Cardiac muscle cell (in vitro differentiated cells and primary cell): ENCODE measurements around the gene AOPEP. TPM values are rescaled to one million over a fixed set of nuclear protein-coding genes. Genes with fewer than 3 reads are reported as not detected.

ENCODE experiments used
- DNase-seq, 2 donors: peaks; one replicate each; pipeline versions ENCODE4 v3.0.0 to v3.0.0-alpha.2; 2010 to 2017; ENCODE audit warnings: low read depth in 1 of 2, low spot score in 1 of 2
- H3K27ac ChIP-seq: fragments of 200-600 bp; sonication (generic); 2 replicates; pipeline ENCODE4 v1.5.1; 2016
- H3K27me3 ChIP-seq: fragments of 200-600 bp; sonication (generic); 2 replicates; pipeline ENCODE4 v1.6.0; 2016; ENCODE audit warnings: control low read depth
- H3K36me3 ChIP-seq: fragments of 200-600 bp; sonication (generic); 2 replicates; pipeline ENCODE4 v1.5.1; 2016; ENCODE audit warnings: control low read depth
- H3K4me1 ChIP-seq: fragments of 200-600 bp; sonication (generic); 2 replicates; pipeline ENCODE4 v1.8.1; 2017; ENCODE audit warnings: low read depth, mild to moderate bottlenecking, mixed run types
- H3K4me3 ChIP-seq: fragments of 200-600 bp; sonication (generic); 2 replicates; pipeline ENCODE4 v1.5.1; 2016; ENCODE audit warnings: mild to moderate bottlenecking
- H3K9me3 ChIP-seq: fragments of 200-600 bp; sonication (generic); 2 replicates; pipeline ENCODE4 v1.5.1; 2017; ENCODE audit warnings: low read depth, mild to moderate bottlenecking, control low read depth
- CTCF ChIP-seq: IDR thresholded peaks from 2 replicates; pipeline ENCODE4 v1.5.1; 2012; ENCODE audit warnings: low read depth, mild to moderate bottlenecking, low read length
- polyA plus RNA-seq: library from polyadenylated mRNA; unstranded; fragments of >200 nt; fragmentation: Nextera tagmentation; extraction: Ambion mirVana; gene quantifications from 2 replicates; pipeline ENCODE4 v1.2.1, GENCODE V29; 2016
- total RNA-seq: library from RNA; depleted of rRNA; stranded (reverse); fragments of >200 nt; gene quantifications from 2 replicates; pipeline ENCODE4 v1.2.3, GENCODE V29; 2016

The AOPEP gene
- total and polyA plus RNA-seq, 2 experiments from 2014 or later, result 46.8 to 88.7 TPM

GRCh38 chr9:94725293-94725692 is 1.2 kb upstream of the AOPEP start:
- Histone ChIP-seq H3K4me1 (peaks cover 3% of the 10 kb centered on the region), H3K27ac (no peak overlapping the region), H3K4me3 (no peak overlapping the region), H3K36me3 (no peaks in the 10 kb centered on the region), H3K9me3 (no peaks in the 10 kb centered on the region), H3K27me3 (no peaks in the 10 kb centered on the region)
- DNase-seq, result no peak
- no peak for TF ChIP-seq CTCF

GRCh38 chr9:94728719-94729118 is 2.2 kb downstream of the AOPEP start:
- no peaks in the 10 kb centered on the region for H3K9me3 ChIP-seq
- TF ChIP-seq CTCF, result no peak
- H3K27ac ChIP-seq, result no peak overlapping the region
- peaks cover 3% of the 10 kb centered on the region for H3K4me1 ChIP-seq
- DNase-seq, result no peak
- H3K36me3 ChIP-seq, result no peaks in the 10 kb centered on the region
- no peak overlapping the region for H3K4me3 ChIP-seq
- H3K27me3 ChIP-seq, result no peaks in the 10 kb centered on the region

- H3K4me3 ChIP-seq, result no peak overlapping the region
- H3K4me1 ChIP-seq, result peaks cover 7% of the 10 kb centered on the region
- H3K27ac ChIP-seq, result no peak overlapping the region
- no peak for TF ChIP-seq CTCF
- DNase-seq, result no peak
- no peaks in the 10 kb centered on the region for H3K36me3 ChIP-seq
- no peaks in the 10 kb centered on the region for H3K9me3 ChIP-seq
- H3K27me3 ChIP-seq, result no peaks in the 10 kb centered on the region
Measured at GRCh38 chr9:94729199-94729598, 2.7 kb downstream of the AOPEP start.

GRCh38 chr9:94734054-94734754 is 7.7 kb downstream of the AOPEP start:
- DNase-seq, result peak in 1 of 2 donors; percentile 43
- peak overlapping the region; percentile 9 for H3K27ac ChIP-seq
- no peaks in the 10 kb centered on the region for H3K9me3 ChIP-seq

GRCh38 chr9:94736759-94737158 is 10.3 kb downstream of the AOPEP start:
- no peak for DNase-seq
- Histone ChIP-seq H3K36me3 (no peaks in the 10 kb centered on the region), H3K4me3 (no peak overlapping the region), H3K27me3 (no peaks in the 10 kb centered on the region), H3K4me1 (peaks cover 6% of the 10 kb centered on the region), H3K27ac (no peak overlapping the region), H3K9me3 (no peaks in the 10 kb centered on the region)
- TF ChIP-seq CTCF, result no peak

More at GRCh38 chr9:94734054-94734754, 7.7 kb downstream of the AOPEP start:
- H3K27me3 ChIP-seq, result no peaks in the 10 kb centered on the region
- H3K4me1 ChIP-seq, result peaks cover 6% of the 10 kb centered on the region
- TF ChIP-seq CTCF, result no peak
- no peak overlapping the region for H3K4me3 ChIP-seq
- no peaks in the 10 kb centered on the region for H3K36me3 ChIP-seq
